Measurements from ENCODE around the gene NRG3. TPM values are rescaled to one million over a fixed set of nuclear protein-coding genes. Genes with fewer than 3 reads are reported as not detected.

Gene NRG3
- polyA plus RNA-seq, 3 donors from 2014 or later = not detected

GRCh38 chr10:81898518-81898917, 23.5 kb downstream of the NRG3 start:
- no peaks in the 10 kb centered on the region for H3K36me3 Mint-ChIP-seq
- H3K27me3 Mint-ChIP-seq (ENCODE audit: low read depth in 3 of 3) = peaks cover 0 to 2% (median 0%) of the 10 kb centered on the region in 3 donors
- no peak for DNase-seq
- peaks cover 0 to 13% (median 4%) of the 10 kb centered on the region in 6 donors for H3K9me3 Mint-ChIP-seq
- no peak overlapping the region for H3K4me3 Mint-ChIP-seq
- no peaks in the 10 kb centered on the region for H3K4me1 Mint-ChIP-seq
- no peak overlapping the region for H3K27ac Mint-ChIP-seq

GRCh38 chr10:81900989-81901388, 26.0 kb downstream of the NRG3 start:
- no peak overlapping the region for H3K4me3 Mint-ChIP-seq
- no peaks in the 10 kb centered on the region for H3K4me1 Mint-ChIP-seq

GRCh38 chr10:81903472-81903871, 28.5 kb downstream of the NRG3 start:
- H3K9me3 Mint-ChIP-seq = peaks cover 0 to 14% (median 6%) of the 10 kb centered on the region in 6 donors
- H3K36me3 Mint-ChIP-seq = no peaks in the 10 kb centered on the region
- H3K4me3 Mint-ChIP-seq = no peak overlapping the region
- DNase-seq = no peak
- H3K27me3 Mint-ChIP-seq (ENCODE audit: low read depth in 3 of 3) = no peaks in the 10 kb centered on the region
- no peak overlapping the region for H3K27ac Mint-ChIP-seq
- no peaks in the 10 kb centered on the region for H3K4me1 Mint-ChIP-seq

More at GRCh38 chr10:81900989-81901388, 26.0 kb downstream of the NRG3 start:
- no peaks in the 10 kb centered on the region for H3K36me3 Mint-ChIP-seq
- no peak for DNase-seq
- peaks cover 0 to 2% (median 0%) of the 10 kb centered on the region in 3 donors for H3K27me3 Mint-ChIP-seq (ENCODE audit: low read depth in 3 of 3)
- H3K27ac Mint-ChIP-seq = no peak overlapping the region
- peaks cover 0 to 14% (median 9%) of the 10 kb centered on the region in 6 donors for H3K9me3 Mint-ChIP-seq

GRCh38 chr10:81905161-81905560, 30.2 kb downstream of the NRG3 start:
- Mint-ChIP-seq H3K27me3 (ENCODE audit: low read depth in 3 of 3) (peaks cover 0 to 1% (median 0%) of the 10 kb centered on the region in 3 donors), H3K9me3 (peaks cover 0 to 21% (median 8%) of the 10 kb centered on the region in 6 donors), H3K36me3 (no peaks in the 10 kb centered on the region), H3K4me3 (no peak overlapping the region), H3K27ac (no peak overlapping the region), H3K4me1 (no peaks in the 10 kb centered on the region)
- no peak for DNase-seq

GRCh38 chr10:81909453-81909852, 34.5 kb downstream of the NRG3 start:
- Mint-ChIP-seq H3K27ac (no peak overlapping the region), H3K27me3 (ENCODE audit: low read depth in 3 of 3) (peaks cover 0 to 1% (median 0%) of the 10 kb centered on the region in 3 donors), H3K36me3 (no peaks in the 10 kb centered on the region), H3K4me1 (no peaks in the 10 kb centered on the region), H3K4me3 (no peak overlapping the region), H3K9me3 (peaks cover 0 to 21% (median 11%) of the 10 kb centered on the region in 6 donors)
- DNase-seq = no peak

GRCh38 chr10:81911328-81911727, 36.3 kb downstream of the NRG3 start:
- Mint-ChIP-seq H3K9me3 (peaks cover 0 to 17% (median 5%) of the 10 kb centered on the region in 6 donors), H3K4me3 (no peak overlapping the region), H3K36me3 (no peaks in the 10 kb centered on the region), H3K4me1 (no peaks in the 10 kb centered on the region), H3K27ac (no peak overlapping the region), H3K27me3 (ENCODE audit: low read depth in 3 of 3) (peaks cover 0 to 1% (median 0%) of the 10 kb centered on the region in 3 donors)
- no peak for DNase-seq

- Mint-ChIP-seq H3K27me3 (ENCODE audit: low read depth in 3 of 3) (no peaks in the 10 kb centered on the region), H3K36me3 (no peaks in the 10 kb centered on the region), H3K9me3 (peaks cover 0 to 19% (median 3%) of the 10 kb centered on the region in 6 donors), H3K4me1 (no peaks in the 10 kb centered on the region), H3K4me3 (no peak overlapping the region), H3K27ac (no peak overlapping the region)
- DNase-seq = no peak
Observed at GRCh38 chr10:81914736-81915503, 39.9 kb downstream of the NRG3 start.

GRCh38 chr10:81915504-81915897, 40.5 kb downstream of the NRG3 start:
- Mint-ChIP-seq H3K36me3 (no peaks in the 10 kb centered on the region), H3K9me3 (peaks cover 0 to 19% (median 3%) of the 10 kb centered on the region in 6 donors), H3K27me3 (ENCODE audit: low read depth in 3 of 3) (no peaks in the 10 kb centered on the region), H3K4me1 (no peaks in the 10 kb centered on the region), H3K4me3 (no peak overlapping the region), H3K27ac (no peak overlapping the region)
- no peak for DNase-seq

GRCh38 chr10:81917666-81918065, 42.7 kb downstream of the NRG3 start:
- no peak for DNase-seq
- no peaks in the 10 kb centered on the region for H3K4me1 Mint-ChIP-seq
- no peak overlapping the region for H3K27ac Mint-ChIP-seq
- no peaks in the 10 kb centered on the region for H3K36me3 Mint-ChIP-seq
- H3K4me3 Mint-ChIP-seq = no peak overlapping the region
- H3K27me3 Mint-ChIP-seq (ENCODE audit: low read depth in 3 of 3) = no peaks in the 10 kb centered on the region
- peaks cover 0 to 11% (median under 1%) of the 10 kb centered on the region in 6 donors for H3K9me3 Mint-ChIP-seq

- Mint-ChIP-seq H3K4me1 (no peaks in the 10 kb centered on the region), H3K4me3 (no peak overlapping the region), H3K36me3 (no peaks in the 10 kb centered on the region), H3K27me3 (ENCODE audit: low read depth in 3 of 3) (no peaks in the 10 kb centered on the region), H3K27ac (no peak overlapping the region), H3K9me3 (peaks cover 0 to 14% (median 3%) of the 10 kb centered on the region in 6 donors)
- no peak for DNase-seq
Observed at GRCh38 chr10:81918766-81919165, 43.8 kb downstream of the NRG3 start.

GRCh38 chr10:81920213-81920829, 45.3 kb downstream of the NRG3 start:
- peaks cover 0 to 16% (median 3%) of the 10 kb centered on the region in 6 donors for H3K9me3 Mint-ChIP-seq
- no peaks in the 10 kb centered on the region for H3K4me1 Mint-ChIP-seq
- no peak overlapping the region for H3K27ac Mint-ChIP-seq
- H3K36me3 Mint-ChIP-seq = no peaks in the 10 kb centered on the region
- DNase-seq = no peak
- H3K4me3 Mint-ChIP-seq = no peak overlapping the region
- peaks cover 0 to 2% (median 0%) of the 10 kb centered on the region in 3 donors for H3K27me3 Mint-ChIP-seq (ENCODE audit: low read depth in 3 of 3)

GRCh38 chr10:81928119-81928518, 53.1 kb downstream of the NRG3 start:
- H3K27ac Mint-ChIP-seq = no peak overlapping the region
- H3K4me3 Mint-ChIP-seq = no peak overlapping the region
- no peaks in the 10 kb centered on the region for H3K36me3 Mint-ChIP-seq
- no peaks in the 10 kb centered on the region for H3K4me1 Mint-ChIP-seq
- H3K9me3 Mint-ChIP-seq = peaks cover 0 to 23% (median 6%) of the 10 kb centered on the region in 6 donors
- peaks cover 0 to 2% (median 0%) of the 10 kb centered on the region in 3 donors for H3K27me3 Mint-ChIP-seq (ENCODE audit: low read depth in 3 of 3)
- no peak for DNase-seq

GRCh38 chr10:81943583-81943982, 68.6 kb downstream of the NRG3 start:
- Mint-ChIP-seq H3K9me3 (peaks cover 6 to 22% (median 13%) of the 10 kb centered on the region in 6 donors), H3K4me3 (no peak overlapping the region), H3K4me1 (no peaks in the 10 kb centered on the region), H3K27me3 (ENCODE audit: low read depth in 3 of 3) (peaks cover 0 to 2% (median 0%) of the 10 kb centered on the region in 3 donors), H3K27ac (no peak overlapping the region), H3K36me3 (no peaks in the 10 kb centered on the region)
- DNase-seq = no peak

- no peak for DNase-seq
- Mint-ChIP-seq H3K9me3 (peaks cover 6 to 25% (median 13%) of the 10 kb centered on the region in 6 donors), H3K27ac (no peak overlapping the region), H3K4me3 (no peak overlapping the region), H3K27me3 (ENCODE audit: low read depth in 3 of 3) (peaks cover 0 to 2% (median 0%) of the 10 kb centered on the region in 3 donors), H3K4me1 (no peaks in the 10 kb centered on the region), H3K36me3 (no peaks in the 10 kb centered on the region)
Observed at GRCh38 chr10:81944609-81945008, 69.6 kb downstream of the NRG3 start.
